HCT116 (cell line): ENCODE data around the gene INO80. TPM values are rescaled to one million over a fixed set of nuclear protein-coding genes. Genes with fewer than 3 reads are reported as not detected.

ENCODE experiments used
- ATAC-seq: fragments of 200-7000 bp; cut with Tn5 transposase; 2 replicates; pipeline ENCODE4 v1.9.1; 2020; ENCODE audit warnings: mild to moderate bottlenecking, moderate library complexity
- BruUV-seq: library from RNA; stranded (reverse); fragments of 400-500 nt; replicated peaks from 2 replicates; lab custom pipeline; 2021; lab: Mats Ljungman, UMichigan
- CTCF ChIA-PET: fragments of 300-600 bp; sonication (Branson Sonifier 250); formaldehyde crosslinking; loops from one replicate; lab custom pipeline; 2021; ENCODE audit warnings: antibody characterized with exemption; lab: Charles Lee
- POLR2A ChIA-PET: fragments of 300-600, 350-600 bp; sonication (Branson Sonifier 250); formaldehyde crosslinking; loops from one replicate; lab custom pipeline; 2021; ENCODE audit warnings: antibody characterized with exemption; lab: Charles Lee
- RAD21 ChIA-PET, 2 experiments: fragments of 300-600 bp; sonication (Branson Sonifier 250); formaldehyde crosslinking; loops; one replicate each; lab custom pipeline; 2023; ENCODE audit warnings: low total read pairs in 2 of 2; ENCODE audit not compliant: uncharacterized antibody in 2 of 2, unreplicated experiment in 2 of 2, low non-redundant PET in 1 of 2; lab: Charles Lee
- DNase-seq: peaks from one replicate; pipeline ENCODE4 v3.0.0-alpha.2; 2010; ENCODE audit warnings: low read depth, low spot score
- H2AFZ ChIP-seq: fragments of 200-600 bp; shearing (Covaris generic), sonication (generic); 2 replicates; pipeline ENCODE4 v1.6.1; 2017; ENCODE audit warnings: low read depth, mixed run types, mixed read lengths, antibody characterized with exemption, low read length; ENCODE audit not compliant: poor library complexity, severe bottlenecking
- H3K27ac ChIP-seq: 2 replicates; pipeline ENCODE4 v1.5.1; 2012; ENCODE audit warnings: low read depth, low read length
- H3K27me3 ChIP-seq: fragments of 200-600 bp; sonication (generic); 2 replicates; pipeline ENCODE4 v1.6.1; 2016; ENCODE audit warnings: mixed run types, low read length, mixed read lengths; ENCODE audit not compliant: insufficient read depth
- H3K36me3 ChIP-seq, 2 experiments: fragments of 200-500 bp in 1 of 2; fragments of 200-600 bp in 1 of 2; sonication (Bioruptor generic) in 1 of 2; sonication (generic) in 1 of 2; 2 replicates each; pipeline versions ENCODE4 v1.5.1 to v1.6.1; 2014 to 2016; ENCODE audit warnings: low read length in 2 of 2, inconsistent platforms in 1 of 2, mixed read lengths in 1 of 2, mixed run types in 1 of 2; ENCODE audit not compliant: insufficient read depth in 2 of 2, control insufficient read depth in 1 of 2
- H3K4me1 ChIP-seq, 2 experiments: fragments of 200-600 bp in 1 of 2; sonication (generic) in 1 of 2; 2 replicates each; pipeline versions ENCODE4 v1.5.1 to v1.6.1; 2012 to 2017; ENCODE audit warnings: low read length in 2 of 2, inconsistent platforms in 1 of 2, mild to moderate bottlenecking in 1 of 2, mixed read lengths in 1 of 2, mixed run types in 1 of 2, moderate library complexity in 1 of 2; ENCODE audit not compliant: insufficient read depth in 2 of 2, control insufficient read depth in 1 of 2
- H3K4me2 ChIP-seq: fragments of 200-600 bp; sonication (generic); 2 replicates; pipeline ENCODE4 v1.6.1; 2017; ENCODE audit warnings: mixed run types, low read length, mixed read lengths
- H3K4me3 ChIP-seq, 2 experiments: fragments of 200-600 bp in 1 of 2; sonication (generic) in 1 of 2; replicated peaks in 1 of 2; 2 replicates each; pipeline ENCODE4 v1.5.1; 2011 to 2016; ENCODE audit warnings: low read length in 2 of 2, control low read depth in 1 of 2, low read depth in 1 of 2, mild to moderate bottlenecking in 1 of 2, mixed read lengths in 1 of 2, mixed run types in 1 of 2
- H3K79me2 ChIP-seq: fragments of 200-600 bp; sonication (generic); 2 replicates; pipeline ENCODE4 v1.6.1; 2017; ENCODE audit warnings: mild to moderate bottlenecking, mixed run types, low read length, moderate library complexity, mixed read lengths; ENCODE audit not compliant: insufficient read depth
- H3K9ac ChIP-seq: fragments of 200-600 bp; sonication (generic); 2 replicates; pipeline ENCODE4 v1.6.1; 2016; ENCODE audit warnings: low read length, mixed read lengths
- H3K9me2 ChIP-seq: fragments of 200-600 bp; sonication (generic), shearing (Covaris generic); 2 replicates; pipeline ENCODE4 v1.6.1; 2017; ENCODE audit warnings: mixed run types, mild to moderate bottlenecking, moderate library complexity; ENCODE audit not compliant: insufficient read depth
- H3K9me3 ChIP-seq, 2 experiments: fragments of 200-500 bp in 1 of 2; fragments of 200-600 bp in 1 of 2; sonication (Bioruptor generic) in 1 of 2; sonication (generic) in 1 of 2; 2 replicates each; pipeline ENCODE4 v1.6.1; 2014 to 2017; ENCODE audit warnings: low read length in 2 of 2, mixed read lengths in 2 of 2, inconsistent platforms in 1 of 2, low read depth in 1 of 2, mild to moderate bottlenecking in 1 of 2, mixed run types in 1 of 2, moderate library complexity in 1 of 2; ENCODE audit not compliant: control insufficient read depth in 1 of 2, insufficient read depth in 1 of 2
- H4K20me1 ChIP-seq: fragments of 200-600 bp; sonication (generic), shearing (Covaris generic); 2 replicates; pipeline ENCODE4 v1.6.1; 2017; ENCODE audit warnings: mixed run types, mild to moderate bottlenecking, moderate library complexity; ENCODE audit not compliant: insufficient read depth
- CBX3 ChIP-seq: IDR thresholded peaks from 2 replicates; pipeline ENCODE4 v1.6.1; 2012; ENCODE audit warnings: low read depth
- EGR1 ChIP-seq: IDR thresholded peaks from 2 replicates; pipeline ENCODE4 v1.6.1; 2012; ENCODE audit warnings: low read depth
- ELF1 ChIP-seq: IDR thresholded peaks from 2 replicates; pipeline ENCODE4 v1.6.1; 2012; ENCODE audit warnings: low read depth, borderline replicate concordance
- EZH2phosphoT487 ChIP-seq: fragments of 200-600 bp; IDR thresholded peaks from 2 replicates; pipeline ENCODE4 v1.6.1; 2018; ENCODE audit warnings: antibody characterized with exemption, borderline replicate concordance
- FOSL1 ChIP-seq: IDR thresholded peaks from 2 replicates; pipeline ENCODE4 v1.6.1; 2012; ENCODE audit warnings: low read depth
- JUND ChIP-seq: IDR thresholded peaks from 2 replicates; pipeline ENCODE4 v1.6.1; 2012
- POLR2A ChIP-seq: IDR thresholded peaks from 2 replicates; pipeline ENCODE4 v1.7.0; 2011; ENCODE audit warnings: borderline replicate concordance; ENCODE audit not compliant: insufficient read depth, insufficient read length; ENCODE audit errors: extremely low read depth
- POLR2AphosphoS5 ChIP-seq: IDR thresholded peaks from 2 replicates; pipeline ENCODE4 v1.6.1; 2011; ENCODE audit warnings: mild to moderate bottlenecking, low read depth, low read length, moderate library complexity
- RAD21 ChIP-seq: IDR thresholded peaks from 2 replicates; pipeline ENCODE4 v1.6.1; 2012; ENCODE audit warnings: low read depth, mild to moderate bottlenecking
- SIN3A ChIP-seq: IDR thresholded peaks from 2 replicates; pipeline ENCODE4 v1.6.1; 2012; ENCODE audit warnings: low read depth
- SP1 ChIP-seq: IDR thresholded peaks from 2 replicates; pipeline ENCODE4 v1.6.1; 2012; ENCODE audit warnings: low read depth
- SRF ChIP-seq: IDR thresholded peaks from 2 replicates; pipeline ENCODE4 v1.6.1; 2012; ENCODE audit warnings: low read depth
- TCF7L2 ChIP-seq: IDR thresholded peaks from 2 replicates; pipeline ENCODE4 v1.7.0; 2011; ENCODE audit warnings: borderline replicate concordance, inconsistent platforms; ENCODE audit not compliant: insufficient read depth, insufficient read length; ENCODE audit errors: extremely low read depth
- YY1 ChIP-seq: IDR thresholded peaks from 2 replicates; pipeline ENCODE4 v1.6.1; 2011; ENCODE audit warnings: low read length, low read depth, moderate library complexity, mild to moderate bottlenecking; ENCODE audit not compliant: insufficient replicate concordance; ENCODE audit errors: extremely low read depth
- ZFX ChIP-seq: fragments of 450-650 bp; IDR thresholded peaks from 2 replicates; pipeline ENCODE4 v1.6.1; 2017
- intact Hi-C: fragments of 100-400 bp; cut with micrococcal nuclease; formaldehyde crosslinking; loops from 2 replicates; pipeline ENCODE4 v1.10.0; 2022
- total RNA-seq: library from RNA; stranded (reverse); gene quantifications from one replicate; pipeline ENCODE4 v1.2.1, GENCODE V29; 2021; ENCODE audit not compliant: unreplicated experiment
- TF ChIP-seq, protein P1 (sequence below): IDR thresholded peaks from 2 replicates; pipeline ENCODE4 v1.6.1; 2012
- TF ChIP-seq, protein P2 (sequence below): IDR thresholded peaks from 2 replicates; pipeline ENCODE4 v1.6.1; 2012
- TF ChIP-seq, protein P3 (sequence below): IDR thresholded peaks from 2 replicates; pipeline ENCODE4 v1.6.1; 2011; ENCODE audit warnings: mild to moderate bottlenecking, low read length, moderate library complexity; ENCODE audit not compliant: insufficient replicate concordance; ENCODE audit errors: extremely low read depth
- TF ChIP-seq, protein P4 (sequence below): IDR thresholded peaks from 2 replicates; pipeline ENCODE4 v1.6.1; 2012; ENCODE audit warnings: low read depth

INO80 gene
- total RNA-seq, 1 experiment from 2014 or later = 28.2 TPM

DNA sequence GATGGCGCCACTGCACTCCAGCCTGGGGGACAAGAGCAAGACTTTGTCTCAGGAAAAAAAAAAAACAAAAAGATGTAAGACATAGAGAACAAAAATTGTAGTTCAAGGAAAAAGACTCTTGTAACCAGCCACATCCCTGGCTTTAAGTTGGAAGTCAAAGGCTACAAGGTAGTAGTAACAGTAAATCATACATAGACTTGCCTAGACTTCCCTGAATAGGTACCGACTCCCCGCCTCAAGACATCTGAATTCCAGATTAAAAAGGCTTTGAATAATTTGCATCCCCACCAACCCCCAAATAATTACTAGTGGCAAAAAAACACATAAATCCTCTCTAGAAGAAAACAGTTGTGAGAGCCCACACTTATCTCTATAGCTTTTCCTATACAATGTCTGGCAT is 55.6 kb downstream of the INO80 start:
- Histone ChIP-seq H3K27ac (no peak overlapping the region), H3K36me3 (peaks cover 39 to 60% of the 10 kb centered on the region in 2 experiments)

More for the DNA sequence above, 55.6 kb downstream of the INO80 start:
- BruUV-seq = no TSS peak
- no peak for TF ChIP-seq SIN3A
- no peak for TF ChIP-seq RAD21
- TF ChIP-seq ELF1 = no peak
- TF ChIP-seq SRF = no peak
- TF ChIP-seq EGR1 = no peak
- TF ChIP-seq FOSL1 = no peak
- TF ChIP-seq, protein P1, sequence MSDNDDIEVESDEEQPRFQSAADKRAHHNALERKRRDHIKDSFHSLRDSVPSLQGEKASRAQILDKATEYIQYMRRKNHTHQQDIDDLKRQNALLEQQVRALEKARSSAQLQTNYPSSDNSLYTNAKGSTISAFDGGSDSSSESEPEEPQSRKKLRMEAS = no peak
- no peak for TF ChIP-seq ZFX
- no peak for TF ChIP-seq CBX3
- no peak for TF ChIP-seq JUND
- TF ChIP-seq EZH2phosphoT487 = no peak
- TF ChIP-seq, protein P2, sequence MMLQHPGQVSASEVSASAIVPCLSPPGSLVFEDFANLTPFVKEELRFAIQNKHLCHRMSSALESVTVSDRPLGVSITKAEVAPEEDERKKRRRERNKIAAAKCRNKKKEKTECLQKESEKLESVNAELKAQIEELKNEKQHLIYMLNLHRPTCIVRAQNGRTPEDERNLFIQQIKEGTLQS = no peak
- TF ChIP-seq SP1 = no peak
- no peak for TF ChIP-seq TCF7L2
- TF ChIP-seq, protein P3, sequence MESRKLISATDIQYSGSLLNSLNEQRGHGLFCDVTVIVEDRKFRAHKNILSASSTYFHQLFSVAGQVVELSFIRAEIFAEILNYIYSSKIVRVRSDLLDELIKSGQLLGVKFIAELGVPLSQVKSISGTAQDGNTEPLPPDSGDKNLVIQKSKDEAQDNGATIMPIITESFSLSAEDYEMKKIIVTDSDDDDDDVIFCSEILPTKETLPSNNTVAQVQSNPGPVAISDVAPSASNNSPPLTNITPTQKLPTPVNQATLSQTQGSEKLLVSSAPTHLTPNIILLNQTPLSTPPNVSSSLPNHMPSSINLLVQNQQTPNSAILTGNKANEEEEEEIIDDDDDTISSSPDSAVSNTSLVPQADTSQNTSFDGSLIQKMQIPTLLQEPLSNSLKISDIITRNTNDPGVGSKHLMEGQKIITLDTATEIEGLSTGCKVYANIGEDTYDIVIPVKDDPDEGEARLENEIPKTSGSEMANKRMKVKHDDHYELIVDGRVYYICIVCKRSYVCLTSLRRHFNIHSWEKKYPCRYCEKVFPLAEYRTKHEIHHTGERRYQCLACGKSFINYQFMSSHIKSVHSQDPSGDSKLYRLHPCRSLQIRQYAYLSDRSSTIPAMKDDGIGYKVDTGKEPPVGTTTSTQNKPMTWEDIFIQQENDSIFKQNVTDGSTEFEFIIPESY = no peak
- TF ChIP-seq, protein P4, sequence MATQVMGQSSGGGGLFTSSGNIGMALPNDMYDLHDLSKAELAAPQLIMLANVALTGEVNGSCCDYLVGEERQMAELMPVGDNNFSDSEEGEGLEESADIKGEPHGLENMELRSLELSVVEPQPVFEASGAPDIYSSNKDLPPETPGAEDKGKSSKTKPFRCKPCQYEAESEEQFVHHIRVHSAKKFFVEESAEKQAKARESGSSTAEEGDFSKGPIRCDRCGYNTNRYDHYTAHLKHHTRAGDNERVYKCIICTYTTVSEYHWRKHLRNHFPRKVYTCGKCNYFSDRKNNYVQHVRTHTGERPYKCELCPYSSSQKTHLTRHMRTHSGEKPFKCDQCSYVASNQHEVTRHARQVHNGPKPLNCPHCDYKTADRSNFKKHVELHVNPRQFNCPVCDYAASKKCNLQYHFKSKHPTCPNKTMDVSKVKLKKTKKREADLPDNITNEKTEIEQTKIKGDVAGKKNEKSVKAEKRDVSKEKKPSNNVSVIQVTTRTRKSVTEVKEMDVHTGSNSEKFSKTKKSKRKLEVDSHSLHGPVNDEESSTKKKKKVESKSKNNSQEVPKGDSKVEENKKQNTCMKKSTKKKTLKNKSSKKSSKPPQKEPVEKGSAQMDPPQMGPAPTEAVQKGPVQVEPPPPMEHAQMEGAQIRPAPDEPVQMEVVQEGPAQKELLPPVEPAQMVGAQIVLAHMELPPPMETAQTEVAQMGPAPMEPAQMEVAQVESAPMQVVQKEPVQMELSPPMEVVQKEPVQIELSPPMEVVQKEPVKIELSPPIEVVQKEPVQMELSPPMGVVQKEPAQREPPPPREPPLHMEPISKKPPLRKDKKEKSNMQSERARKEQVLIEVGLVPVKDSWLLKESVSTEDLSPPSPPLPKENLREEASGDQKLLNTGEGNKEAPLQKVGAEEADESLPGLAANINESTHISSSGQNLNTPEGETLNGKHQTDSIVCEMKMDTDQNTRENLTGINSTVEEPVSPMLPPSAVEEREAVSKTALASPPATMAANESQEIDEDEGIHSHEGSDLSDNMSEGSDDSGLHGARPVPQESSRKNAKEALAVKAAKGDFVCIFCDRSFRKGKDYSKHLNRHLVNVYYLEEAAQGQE = no peak
- no peak for TF ChIP-seq POLR2A
- no peak for TF ChIP-seq POLR2AphosphoS5
- TF ChIP-seq YY1 = no peak
- H3K4me1 ChIP-seq = no peaks in the 10 kb centered on the region
- no peak overlapping the region for H3K4me2 ChIP-seq
- H2AFZ ChIP-seq = no peak overlapping the region
- no peak overlapping the region for H3K4me3 ChIP-seq
- no peak for DNase-seq
- ChIA-PET CTCF (no interaction called here), RAD21 (no interaction called here), POLR2A (no interaction called here)
- peaks cover 3 to 4% of the 10 kb centered on the region in 2 experiments; a peak in 2 of 4 replicates for H3K9me3 ChIP-seq
- H3K9me2 ChIP-seq = no peaks in the 10 kb centered on the region
- no peaks in the 10 kb centered on the region for H4K20me1 ChIP-seq
- ATAC-seq = no peak
- H3K79me2 ChIP-seq = peaks cover 15% of the 10 kb centered on the region; the same call in 1 of the 2 replicates
- intact Hi-C loops = no loop called here
- no peaks in the 10 kb centered on the region for H3K27me3 ChIP-seq
- H3K9ac ChIP-seq = no peak overlapping the region
